Measurements from ENCODE around the gene SMG6. TPM values are rescaled to one million over a fixed set of nuclear protein-coding genes. Genes with fewer than 3 reads are reported as not detected.

The SMG6 gene
- total and polyA plus RNA-seq, 2 donors (not counting 3 experiments of a cell fraction or from before 2014, with no cell fraction given): 40.1 to 42.2 TPM

DNA sequence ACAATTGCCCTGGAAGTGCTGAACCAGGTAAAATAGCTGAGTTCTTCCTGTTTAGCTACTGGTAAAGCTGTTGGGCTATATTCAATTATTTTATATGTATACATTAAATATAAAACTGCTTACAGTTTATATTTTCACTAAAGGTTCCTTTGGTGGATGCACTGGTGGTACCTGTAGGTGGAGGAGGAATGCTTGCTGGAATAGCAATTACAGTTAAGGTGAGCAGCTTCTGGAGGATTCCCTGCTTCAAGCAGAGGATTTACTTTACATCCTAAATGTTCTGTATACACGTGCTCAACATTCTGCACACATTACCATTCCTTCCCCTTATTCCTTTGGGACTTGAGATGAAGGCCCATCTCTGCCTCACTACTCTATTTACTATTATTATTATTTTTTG is 17.8 kb upstream of the SMG6 start:
- no peaks in the 10 kb centered on the region for H3K79me2 ChIP-seq (ENCODE audit: control insufficient read depth, insufficient read depth, low read length)
- no peak overlapping the region for H3K4me2 ChIP-seq (ENCODE audit: insufficient read depth, low read length)
- H3K9me1 ChIP-seq (replicated peaks; ENCODE audit: control insufficient read depth, extremely low read depth, insufficient read depth, low read length): no peaks in the 10 kb centered on the region
- no peak overlapping the region for H3K4me3 ChIP-seq (replicated peaks in 1 of 3; ENCODE audit: insufficient read depth in 1 of 3, low read depth in 1 of 3, low read length in 3 of 3)
- DNase-seq (ENCODE audit: low read depth, low spot score) (no peak), FAIRE-seq (no peak)
- H3K9me3 ChIP-seq (replicated peaks; ENCODE audit: control insufficient read depth, insufficient read depth, low read length): no peaks in the 10 kb centered on the region
- ChIA-PET CTCF (no interaction called here), POLR2A (no interaction called here)
- H3K4me1 ChIP-seq (ENCODE audit: control insufficient read depth, extremely low read depth, insufficient read depth, low read length): no peaks in the 10 kb centered on the region
- H3K27me3 ChIP-seq (ENCODE audit: control insufficient read depth in 2 of 2, insufficient read depth in 2 of 2, low read length in 2 of 2): no peaks in the 10 kb centered on the region
- no peaks in the 10 kb centered on the region for H4K20me1 ChIP-seq (replicated peaks; ENCODE audit: control insufficient read depth, extremely low read depth, insufficient read depth, low read length)
- no peak overlapping the region for H3K27ac ChIP-seq (ENCODE audit: insufficient read depth, low read depth, low read length)
- no TSS peak for BruUV-seq (replicated peaks)
- H3K9ac ChIP-seq (replicated peaks; ENCODE audit: extremely low read depth, insufficient read depth, low read length): no peak overlapping the region
- no peak for TF ChIP-seq MYC (IDR thresholded peaks at IDR 0.05; ENCODE audit: low read depth, low read length)
- TF ChIP-seq EZH2 (IDR thresholded peaks at IDR 0.05; ENCODE audit: borderline replicate concordance, low read depth, low read length, severe bottlenecking): no peak
- no peak for TF ChIP-seq FOS (IDR thresholded peaks at IDR 0.05; ENCODE audit: borderline replicate concordance, insufficient read depth, low read length)
- no peak for TF ChIP-seq JUN (IDR thresholded peaks at IDR 0.05; ENCODE audit: borderline replicate concordance, insufficient read depth, insufficient read length, low read depth)
- TF ChIP-seq POLR2AphosphoS5 (IDR thresholded peaks at IDR 0.05; ENCODE audit: insufficient read depth, low read depth, low read length): no peak
- no peak for TF ChIP-seq GATA2 (IDR thresholded peaks at IDR 0.05; ENCODE audit: insufficient read depth, insufficient read length, low read depth, low read length)
- no peak for TF ChIP-seq MAX (IDR thresholded peaks at IDR 0.05; ENCODE audit: insufficient read depth, insufficient read length)
- TF ChIP-seq POLR2A (IDR thresholded peaks at IDR 0.05; ENCODE audit: low read depth, low read length): no peak
- TF ChIP-seq, protein P1, sequence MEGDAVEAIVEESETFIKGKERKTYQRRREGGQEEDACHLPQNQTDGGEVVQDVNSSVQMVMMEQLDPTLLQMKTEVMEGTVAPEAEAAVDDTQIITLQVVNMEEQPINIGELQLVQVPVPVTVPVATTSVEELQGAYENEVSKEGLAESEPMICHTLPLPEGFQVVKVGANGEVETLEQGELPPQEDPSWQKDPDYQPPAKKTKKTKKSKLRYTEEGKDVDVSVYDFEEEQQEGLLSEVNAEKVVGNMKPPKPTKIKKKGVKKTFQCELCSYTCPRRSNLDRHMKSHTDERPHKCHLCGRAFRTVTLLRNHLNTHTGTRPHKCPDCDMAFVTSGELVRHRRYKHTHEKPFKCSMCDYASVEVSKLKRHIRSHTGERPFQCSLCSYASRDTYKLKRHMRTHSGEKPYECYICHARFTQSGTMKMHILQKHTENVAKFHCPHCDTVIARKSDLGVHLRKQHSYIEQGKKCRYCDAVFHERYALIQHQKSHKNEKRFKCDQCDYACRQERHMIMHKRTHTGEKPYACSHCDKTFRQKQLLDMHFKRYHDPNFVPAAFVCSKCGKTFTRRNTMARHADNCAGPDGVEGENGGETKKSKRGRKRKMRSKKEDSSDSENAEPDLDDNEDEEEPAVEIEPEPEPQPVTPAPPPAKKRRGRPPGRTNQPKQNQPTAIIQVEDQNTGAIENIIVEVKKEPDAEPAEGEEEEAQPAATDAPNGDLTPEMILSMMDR (IDR thresholded peaks at IDR 0.05; ENCODE audit: extremely low read depth in 1 of 2, insufficient read depth in 1 of 2, low read depth in 1 of 2, low read length in 2 of 2): no peak
- dilution Hi-C loops (cut with MboI; ENCODE audit: extremely low pct_ligation_motif_present, low sequenced_read_pairs): no loop called here
- peaks cover 6 to 21% of the 10 kb centered on the region in 2 experiments for H3K36me3 ChIP-seq (ENCODE audit: control insufficient read depth in 2 of 2, extremely low read depth in 1 of 2, insufficient read depth in 2 of 2, low read length in 2 of 2)
- H2AFZ ChIP-seq (ENCODE audit: low read depth, low read length): no peak overlapping the region
- intact Hi-C loops (cut with micrococcal nuclease): no loop called here
